CD14-positive monocyte (primary cell): ENCODE results near the gene NPIPB6. TPM values are rescaled to one million over a fixed set of nuclear protein-coding genes. Genes with fewer than 3 reads are reported as not detected.
"Not testable (repeated sequence)": the region's sequence is repeated elsewhere in the genome, so short reads cannot be mapped to it uniquely, and the experiment has no call there.

Experiments used
- DNase-seq, 3 donors: peaks; one replicate each; pipeline ENCODE4 v3.0.0-alpha.2; 2011 to 2022
- H2AFZ ChIP-seq: 2 replicates; pipeline ENCODE4 v1.6.0; 2012; ENCODE audit warnings: mild to moderate bottlenecking, low read depth, low read length, inconsistent platforms; ENCODE audit not compliant: insufficient read depth, poor library complexity, severe bottlenecking
- H3K27ac ChIP-seq, 2 donors: 1 replicate in 1 of 2; 2 replicates in 1 of 2; pipeline ENCODE4 v1.5.1; 2012 to 2013; ENCODE audit warnings: low read length in 2 of 2, control low read depth in 1 of 2, inconsistent platforms in 1 of 2, low read depth in 1 of 2, mild to moderate bottlenecking in 1 of 2
- H3K27me3 ChIP-seq, 2 donors: one replicate each; pipeline versions ENCODE4 v1.6.0 to v1.6.1; 2011 to 2013; ENCODE audit warnings: low read length in 2 of 2; ENCODE audit not compliant: control insufficient read depth in 2 of 2, insufficient read depth in 2 of 2
- H3K36me3 ChIP-seq, 2 donors: replicated peaks in 1 of 2; 1 replicate in 1 of 2; 2 replicates in 1 of 2; pipeline versions ENCODE4 v1.5.1 to v1.6.1; 2012 to 2013; ENCODE audit warnings: low read length in 2 of 2, control low read depth in 1 of 2, inconsistent platforms in 1 of 2, mild to moderate bottlenecking in 1 of 2; ENCODE audit not compliant: insufficient read depth in 2 of 2, control insufficient read depth in 1 of 2
- H3K4me1 ChIP-seq, 2 donors: 1 replicate in 1 of 2; 2 replicates in 1 of 2; pipeline versions ENCODE4 v1.5.1 to v1.6.1; 2012 to 2013; ENCODE audit warnings: low read length in 2 of 2, control low read depth in 1 of 2, inconsistent platforms in 1 of 2, mild to moderate bottlenecking in 1 of 2, moderate library complexity in 1 of 2; ENCODE audit not compliant: insufficient read depth in 2 of 2, control insufficient read depth in 1 of 2
- H3K4me2 ChIP-seq: replicated peaks from 2 replicates; pipeline ENCODE3; 2012; ENCODE audit warnings: low read length, moderate library complexity, mild to moderate bottlenecking; ENCODE audit not compliant: poor library complexity, severe bottlenecking; ENCODE audit errors: extremely low read depth
- H3K4me3 ChIP-seq, 3 experiments: fragments of 200-600 bp in 1 of 3; sonication (generic) in 1 of 3; replicated peaks in 1 of 3; 1 replicate in 2 of 3; 2 replicates in 1 of 3; pipeline ENCODE4 v1.5.1; 2011 to 2013; ENCODE audit warnings: low read length in 3 of 3, mild to moderate bottlenecking in 3 of 3, control low read depth in 2 of 3, low read depth in 2 of 3, inconsistent platforms in 1 of 3, moderate library complexity in 1 of 3
- H3K79me2 ChIP-seq: 2 replicates; pipeline ENCODE4 v1.6.0; 2012; ENCODE audit warnings: mild to moderate bottlenecking, control low read depth, inconsistent platforms, low read length, moderate library complexity; ENCODE audit not compliant: insufficient read depth
- H3K9ac ChIP-seq: 2 replicates; pipeline ENCODE4 v1.6.0; 2017; ENCODE audit warnings: low read length, mild to moderate bottlenecking; ENCODE audit not compliant: insufficient read depth, poor library complexity, severe bottlenecking
- H3K9me3 ChIP-seq, 2 donors: replicated peaks in 1 of 2; 1 replicate in 1 of 2; 2 replicates in 1 of 2; pipeline versions ENCODE4 v1.5.1 to v1.6.1; 2012 to 2013; ENCODE audit warnings: low read length in 2 of 2, control low read depth in 1 of 2; ENCODE audit not compliant: control insufficient read depth in 1 of 2, insufficient read depth in 1 of 2
- H4K20me1 ChIP-seq: 2 replicates; pipeline ENCODE4 v1.6.0; 2012; ENCODE audit warnings: mild to moderate bottlenecking, low read length, control low read depth, moderate library complexity; ENCODE audit not compliant: insufficient read depth
- H3K27ac Mint-ChIP-seq, 7 donors: one replicate each; pipeline ENCODE4 v1.8.0; 2020; ENCODE audit warnings: mild to moderate bottlenecking in 7 of 7, mixed read lengths in 7 of 7, moderate library complexity in 6 of 7, inconsistent platforms in 2 of 7
- H3K27me3 Mint-ChIP-seq, 3 donors: one replicate each; pipeline ENCODE4 v1.8.0; 2021 to 2022; ENCODE audit warnings: low read depth in 3 of 3, mild to moderate bottlenecking in 3 of 3, mixed read lengths in 3 of 3, moderate library complexity in 3 of 3, inconsistent platforms in 1 of 3
- H3K36me3 Mint-ChIP-seq, 2 donors: one replicate each; pipeline ENCODE4 v1.8.0; 2020; ENCODE audit warnings: mixed read lengths in 2 of 2, inconsistent platforms in 1 of 2, mild to moderate bottlenecking in 1 of 2
- H3K4me1 Mint-ChIP-seq: one replicate; pipeline ENCODE4 v1.8.0; 2020; ENCODE audit warnings: mild to moderate bottlenecking, mixed read lengths
- H3K4me3 Mint-ChIP-seq, 2 donors: one replicate each; pipeline ENCODE4 v1.8.0; 2020; ENCODE audit warnings: mild to moderate bottlenecking in 2 of 2, mixed read lengths in 2 of 2, moderate library complexity in 1 of 2
- H3K9me3 Mint-ChIP-seq, 7 donors: one replicate each; pipeline ENCODE4 v1.8.0; 2020 to 2022; ENCODE audit warnings: mixed read lengths in 7 of 7, mild to moderate bottlenecking in 6 of 7, moderate library complexity in 6 of 7, inconsistent platforms in 2 of 7
- WGBS: methylation state at CpG from one replicate; pipeline ENCODE4 v1.1.5; 2013; ENCODE audit warnings: missing lambda C conversion rate; ENCODE audit not compliant: insufficient coverage; 5-methylcytosine and 5-hydroxymethylcytosine counted together
- intact Hi-C, 2 donors: fragments of 100-400 bp; cut with micrococcal nuclease; formaldehyde crosslinking; loops; one replicate each; pipeline versions ENCODE4 v1.15.0 to v1.15.1; 2023
- polyA minus RNA-seq: library from RNA; depleted of rRNA, polyadenylated mRNA; stranded (reverse); fragments of >200 nt; gene quantifications from 2 replicates; pipeline ENCODE4 v1.2.3, GENCODE V29; 2012
- polyA plus RNA-seq, 3 donors: library from polyadenylated mRNA; depleted of rRNA in 1 of 3; unstranded in 2 of 3; stranded (reverse) in 1 of 3; fragments of 300-500 nt in 2 of 3; fragments of >200 nt in 1 of 3; fragmentation: Illumina TruSeq in 2 of 3; gene quantifications; 1 replicate in 2 of 3; 2 replicates in 1 of 3; pipeline ENCODE4 v1.2.3, GENCODE V29; 2012 to 2021
- total RNA-seq, 12 experiments: library from RNA in 1 of 12; stranded (reverse) in 1 of 12; fragments of 120-200 nt in 1 of 12; gene quantifications; one replicate each; pipeline ENCODE4 v1.2.4 and lab custom pipeline; 2013 to 2026; ENCODE audit warnings: mixed read lengths in 6 of 12, inconsistent platforms in 1 of 12

The NPIPB6 gene
- total RNA-seq (2013) = 0.65 TPM
- polyA plus RNA-seq (under 1 TPM; 0.16 to 0.89 (median 0.17) TPM), polyA minus RNA-seq (1.3 TPM in 1 of 2 replicates, not detected in the other), total RNA-seq (lab: John Stamatoyannopoulos, UW) (0 to 0.50 (median 0.06) reads per million in 11 experiments)

- H3K9ac ChIP-seq, H3K9me3 ChIP-seq, H4K20me1 ChIP-seq, H3K79me2 ChIP-seq, H3K27ac Mint-ChIP-seq, H3K4me3 ChIP-seq, H3K4me3 Mint-ChIP-seq, H3K27me3 ChIP-seq, H3K4me2 ChIP-seq, H2AFZ ChIP-seq, H3K36me3 ChIP-seq, H3K27me3 Mint-ChIP-seq, H3K27ac ChIP-seq, H3K9me3 Mint-ChIP-seq, DNase-seq, H3K4me1 Mint-ChIP-seq, H3K4me1 ChIP-seq, H3K36me3 Mint-ChIP-seq, intact Hi-C loops: not testable (repeated sequence)
- WGBS = no CpG with 5 or more reads among the region's 5 CpGs
These were observed at the start of gene NPIPB6 for GRCh38 chr16:28363408-28363807. Gene NPIPB6 (minus strand): TSS chr16:28363508. CDS start chr16:28362822, 686 bp downstream.

DNA sequence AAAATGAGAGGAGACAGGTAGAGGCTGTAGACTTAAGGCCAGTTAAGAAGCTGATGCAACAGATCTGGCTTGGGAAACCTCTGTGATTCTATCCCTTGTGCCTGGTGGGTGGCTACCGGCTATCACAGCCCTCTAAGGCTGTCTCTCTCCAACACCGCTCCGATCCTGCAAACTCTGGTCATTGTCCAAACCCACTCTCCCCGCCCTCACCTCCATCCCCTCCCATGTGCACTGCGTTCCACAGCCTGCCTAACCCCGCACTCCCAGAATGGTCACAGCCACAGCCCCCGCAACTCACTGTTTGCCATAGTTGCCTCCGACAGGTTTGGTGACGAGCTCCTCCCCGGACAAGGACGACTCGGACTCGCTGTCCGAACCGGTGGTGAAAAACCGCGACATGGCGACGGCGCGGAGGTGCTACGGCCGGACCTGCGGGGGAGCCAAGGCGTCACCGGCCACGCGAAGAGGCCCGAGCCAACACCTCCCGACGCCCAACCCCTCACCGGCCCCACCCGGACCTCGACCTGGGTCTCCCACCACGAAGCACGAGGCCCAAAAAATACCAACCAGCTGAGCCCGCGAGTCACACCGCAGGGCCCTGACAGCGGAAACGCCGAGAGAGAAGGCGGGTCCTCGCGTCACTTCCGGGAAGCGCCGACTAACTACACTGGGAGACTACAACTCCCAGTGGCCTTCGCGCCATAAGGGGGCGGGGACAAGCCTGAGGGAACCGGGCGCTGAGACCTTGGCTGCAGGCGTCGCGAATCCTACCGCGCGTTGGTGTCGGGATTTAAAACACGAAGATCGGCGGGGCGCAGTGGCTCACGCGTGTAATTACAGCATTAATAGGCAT is 40.1 kb upstream of the NPIPB6 start, which contains the start of gene EIF3CL:
TSS of gene EIF3CL (minus strand) at position 622 of the 853 bp plus-strand sequence. CDS start at position 399, 223 bp downstream.
- H3K9me3 Mint-ChIP-seq, H3K4me1 ChIP-seq, H3K36me3 Mint-ChIP-seq, H4K20me1 ChIP-seq, H3K4me1 Mint-ChIP-seq, H3K27ac ChIP-seq, intact Hi-C loops, H2AFZ ChIP-seq, H3K36me3 ChIP-seq, H3K9ac ChIP-seq, H3K27me3 ChIP-seq, H3K27me3 Mint-ChIP-seq, H3K9me3 ChIP-seq, H3K4me2 ChIP-seq, H3K79me2 ChIP-seq, DNase-seq: not testable (repeated sequence)
- Mint-ChIP-seq H3K4me3 (peak within 1 kb of the TSS; percentile 49 to 59), H3K27ac (peak within 1 kb of the TSS in 1 of 7 donors; percentile 69)
- WGBS = no CpG with 5 or more reads among the region's 66 CpGs
- H3K4me3 ChIP-seq = peak within 1 kb of the TSS in 1 of 3 experiments; percentile 12

DNA sequence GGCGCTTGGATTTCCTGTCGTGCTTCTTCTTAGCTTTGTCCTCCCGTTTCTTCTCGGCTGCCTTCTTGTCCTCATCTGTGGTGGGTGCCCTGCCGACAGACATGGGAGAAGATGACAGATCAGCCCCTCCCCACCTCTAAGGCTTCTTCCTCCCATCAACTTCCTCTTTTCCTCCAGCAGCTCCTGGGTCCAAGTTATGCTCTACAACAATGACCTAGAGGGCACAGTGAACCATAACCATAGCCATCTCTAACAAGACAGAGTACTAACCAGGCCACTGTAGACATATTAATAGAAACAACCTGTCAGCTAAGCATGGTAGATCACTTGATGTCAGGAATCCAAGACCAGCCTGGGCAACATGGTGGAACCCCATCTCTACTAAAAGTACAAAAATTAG is 28.7 kb upstream of the NPIPB6 start:
- H3K4me2 ChIP-seq, H3K27ac Mint-ChIP-seq, H2AFZ ChIP-seq, H3K36me3 ChIP-seq, H3K4me3 Mint-ChIP-seq, H3K27me3 ChIP-seq, H3K9me3 ChIP-seq, intact Hi-C loops, H4K20me1 ChIP-seq, H3K4me1 Mint-ChIP-seq, H3K9me3 Mint-ChIP-seq, H3K4me1 ChIP-seq, H3K9ac ChIP-seq, H3K27me3 Mint-ChIP-seq, H3K36me3 Mint-ChIP-seq, H3K79me2 ChIP-seq, H3K4me3 ChIP-seq, H3K27ac ChIP-seq, DNase-seq: not testable (repeated sequence)
- no CpG with 5 or more reads among the region's 5 CpGs for WGBS

GRCh38 chr16:28382177-28382867 is 19.0 kb upstream of the NPIPB6 start:
- H3K4me3 ChIP-seq, H3K27ac ChIP-seq, H3K27me3 ChIP-seq, H2AFZ ChIP-seq, H3K4me1 Mint-ChIP-seq, H3K4me3 Mint-ChIP-seq, H3K9me3 Mint-ChIP-seq, H3K27me3 Mint-ChIP-seq, H3K9me3 ChIP-seq, DNase-seq, H3K4me2 ChIP-seq, H3K36me3 Mint-ChIP-seq, H3K79me2 ChIP-seq, H3K9ac ChIP-seq, H3K4me1 ChIP-seq, H3K36me3 ChIP-seq, H4K20me1 ChIP-seq, intact Hi-C loops, H3K27ac Mint-ChIP-seq: not testable (repeated sequence)
- no CpG with 5 or more reads among the region's 10 CpGs for WGBS
